Activated naive CD4-positive, alpha-beta T cell treated with anti-CD3 and anti-CD28 coated beads, Interleukin-2, amount 50 U/mL, for 16 hours (primary cell): ENCODE measurements around the gene ITSN1.

Experiments used
- DNase-seq: peaks from one replicate; pipeline ENCODE4 v3.0.0-alpha.2; 2020

ITSN1 gene

DNA sequence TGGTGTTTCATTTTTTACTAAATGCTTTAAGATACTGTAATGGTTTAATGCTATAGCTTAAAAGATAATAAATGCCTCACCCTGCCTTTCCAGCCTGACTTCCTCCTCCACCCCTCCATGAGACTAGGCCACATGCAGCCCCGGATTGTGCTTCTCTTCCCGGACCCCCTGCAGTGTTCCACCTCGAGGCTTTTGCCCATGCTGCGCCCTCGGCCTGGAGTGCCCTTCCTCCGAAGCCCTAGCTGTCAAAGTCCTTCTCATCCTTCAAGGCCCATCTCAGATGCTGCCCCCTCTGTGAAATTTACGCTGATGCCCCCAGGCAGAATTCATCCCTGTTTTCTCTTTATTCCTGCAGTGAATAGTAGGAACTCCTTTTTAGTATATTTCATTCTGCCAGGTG, 174.8 kb downstream of the ITSN1 start:
- no peak for DNase-seq

DNA sequence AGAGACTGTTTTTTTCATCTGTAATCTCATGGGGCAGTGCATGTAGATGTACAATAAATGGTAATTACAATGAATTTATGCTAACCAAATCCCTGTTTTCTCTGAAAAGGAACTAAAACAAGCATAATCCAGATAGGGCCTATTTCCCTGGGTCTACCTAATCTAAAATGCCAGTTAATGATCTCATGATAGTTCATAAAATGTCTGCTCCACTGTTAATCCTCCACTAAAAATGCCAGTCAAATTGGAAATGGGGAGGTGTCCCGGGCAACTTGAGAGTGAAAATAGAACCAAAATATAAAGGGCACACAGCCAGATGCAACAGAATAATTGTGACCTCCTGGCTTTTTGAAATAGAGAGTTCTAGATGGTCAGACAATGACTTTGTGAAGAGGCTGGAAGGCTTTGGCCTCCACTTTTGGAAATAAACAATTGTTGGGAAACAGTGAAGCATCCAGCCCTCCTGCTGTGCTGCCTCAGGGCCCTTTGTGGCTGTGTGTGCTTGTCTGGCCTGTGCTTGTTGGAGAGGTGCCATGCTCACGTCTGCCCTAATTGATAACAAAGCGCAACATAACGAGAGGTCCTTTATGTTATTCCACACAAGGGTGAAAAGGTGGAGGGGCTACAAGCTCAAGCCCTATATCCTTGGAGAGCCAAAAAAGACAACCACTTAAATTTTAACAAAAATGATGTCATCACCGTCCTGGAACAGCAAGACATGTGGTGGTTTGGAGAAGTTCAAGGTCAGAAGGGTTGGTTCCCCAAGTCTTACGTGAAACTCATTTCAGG, 175.6 kb downstream of the ITSN1 start:
- no peak for DNase-seq

DNA sequence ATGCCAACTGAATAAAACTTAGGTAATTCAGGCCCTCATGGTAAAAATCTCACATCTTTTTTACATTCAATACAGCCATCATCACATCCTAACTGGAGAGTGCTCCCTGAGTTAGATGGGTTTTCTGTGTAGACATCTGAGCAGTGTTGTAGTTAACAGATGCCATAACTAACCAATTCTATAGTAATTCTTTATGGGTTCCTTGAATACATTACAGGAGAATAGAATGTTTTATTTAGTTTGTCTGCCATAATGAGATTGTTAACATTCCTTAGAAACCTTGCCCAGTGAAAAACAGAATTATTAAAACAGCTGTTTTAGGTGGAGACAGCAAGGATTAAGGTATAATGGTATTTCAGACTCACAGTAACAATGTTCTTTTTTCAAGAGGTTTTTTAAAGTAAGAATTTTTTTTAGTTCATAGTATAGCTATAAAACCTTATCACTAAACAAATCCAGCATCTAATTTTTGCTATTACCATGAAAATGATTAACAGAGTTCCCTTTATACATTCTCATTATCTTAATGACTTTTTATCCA, 178.0 kb downstream of the ITSN1 start:
- no peak for DNase-seq

DNA sequence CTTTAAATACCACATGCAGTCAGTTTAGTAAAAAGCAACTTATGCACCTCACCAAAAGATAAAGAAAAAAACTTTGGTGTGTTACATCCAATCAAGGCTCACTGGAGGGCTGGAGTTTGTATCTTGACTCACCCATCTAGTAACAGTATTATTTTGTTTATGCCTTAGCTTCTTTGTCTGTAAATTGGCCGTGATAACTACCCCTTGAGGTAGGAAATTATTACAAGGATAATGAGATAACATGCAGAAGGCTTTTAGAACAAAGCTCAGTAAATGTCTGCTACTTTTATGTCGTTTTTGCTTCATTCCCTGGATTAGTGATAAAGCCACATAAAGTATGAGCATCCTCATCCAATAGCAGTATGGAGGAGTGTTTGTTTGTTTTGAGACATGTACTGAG, 178.5 kb downstream of the ITSN1 start:
- no peak for DNase-seq

DNA sequence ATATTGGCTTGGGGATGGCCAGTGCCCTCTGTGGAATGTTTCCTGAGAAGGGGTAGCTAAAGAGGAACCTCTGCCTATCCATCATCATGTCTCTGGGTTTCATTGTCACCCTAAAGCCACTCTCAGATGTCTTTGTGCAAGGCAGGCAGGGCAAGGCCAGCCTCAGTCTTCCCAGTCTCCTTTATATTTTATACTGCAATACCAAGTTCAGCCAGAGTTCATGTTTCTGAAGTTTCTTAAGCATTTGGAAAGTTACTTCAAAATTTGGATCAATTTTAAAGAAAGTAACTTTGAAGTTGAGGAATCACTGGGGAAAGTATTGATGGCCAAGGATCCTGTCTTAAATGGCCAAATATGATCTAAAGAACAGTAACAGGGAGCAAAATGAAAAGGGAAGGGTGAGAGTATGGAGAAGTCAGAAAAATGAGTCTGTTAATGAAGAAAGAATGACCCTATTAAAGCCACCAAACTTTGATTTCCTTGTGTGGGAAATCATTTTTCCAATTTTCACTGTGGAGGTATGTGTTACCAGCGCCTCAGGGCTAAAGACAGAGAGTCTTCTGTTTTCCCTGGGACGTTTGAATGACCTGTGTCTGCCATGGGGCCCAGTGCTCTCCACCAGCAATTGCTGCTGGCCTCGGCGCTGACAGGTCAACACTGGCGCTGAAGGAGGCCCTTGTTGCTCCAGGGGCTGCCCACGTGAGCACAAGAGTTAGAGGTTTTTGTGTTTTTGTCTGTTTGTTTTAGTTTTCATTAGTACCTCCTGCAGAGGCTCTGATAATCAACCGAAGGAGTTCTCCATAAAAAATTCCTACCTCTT, 179.4 kb downstream of the ITSN1 start:
- no peak for DNase-seq

DNA sequence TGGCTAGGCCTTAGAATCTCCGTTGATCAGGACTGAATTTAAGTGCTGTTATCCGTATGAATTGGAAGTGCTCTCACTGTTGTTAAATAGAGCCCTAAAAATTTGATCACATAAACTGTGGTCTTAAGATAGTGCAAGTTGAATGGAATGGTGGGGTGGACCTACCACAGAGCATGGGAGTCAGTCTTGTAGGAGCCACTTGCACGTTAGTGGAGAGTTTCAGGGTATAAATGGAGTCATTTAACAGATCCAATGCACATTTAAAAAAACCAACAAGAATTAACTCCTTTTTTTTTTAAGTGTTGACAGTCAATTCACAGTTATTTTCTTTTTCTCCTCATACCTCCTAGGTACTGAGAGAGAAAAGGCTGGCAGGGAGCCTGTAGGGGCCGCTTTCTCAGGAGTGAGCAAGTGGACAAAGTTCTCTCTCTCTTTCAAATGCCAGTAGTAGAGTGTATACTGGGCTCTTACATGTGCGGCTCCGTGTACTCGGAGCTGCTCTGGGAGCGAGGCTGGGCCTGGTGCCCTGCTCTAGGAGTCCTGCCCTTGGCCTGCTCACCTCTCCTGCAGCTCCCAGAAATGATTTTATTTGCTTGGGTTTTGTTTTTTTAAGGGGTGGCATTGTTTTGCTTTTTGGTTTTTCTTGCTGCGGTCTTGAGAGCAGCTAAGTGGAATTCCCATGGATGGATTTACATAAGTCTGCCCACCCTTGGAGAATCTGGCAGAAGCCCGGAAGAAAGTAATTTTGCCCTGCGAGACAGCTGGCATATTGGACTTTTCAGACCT, 182.0 kb downstream of the ITSN1 start:
- DNase-seq, result no peak

DNA sequence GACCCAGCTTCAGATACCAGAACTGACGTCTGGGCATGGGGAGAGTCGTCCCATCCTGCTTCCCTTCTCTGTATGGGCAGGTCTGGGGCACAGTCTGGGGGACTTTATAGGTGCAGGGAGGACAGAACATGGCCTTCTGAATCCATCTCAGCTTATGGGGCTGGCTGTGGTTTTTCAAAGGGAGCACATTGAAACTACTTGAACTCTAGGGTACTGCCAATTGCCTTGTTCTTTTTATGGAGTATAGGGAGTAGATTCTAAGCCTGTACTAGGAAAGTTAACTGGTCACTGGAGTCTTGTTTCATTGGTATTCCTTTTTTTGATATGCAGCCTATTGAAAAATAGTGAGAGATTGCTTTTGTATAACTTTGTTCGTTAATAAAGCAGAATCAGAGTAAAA, 183.1 kb downstream of the ITSN1 start:
- no peak for DNase-seq

DNA sequence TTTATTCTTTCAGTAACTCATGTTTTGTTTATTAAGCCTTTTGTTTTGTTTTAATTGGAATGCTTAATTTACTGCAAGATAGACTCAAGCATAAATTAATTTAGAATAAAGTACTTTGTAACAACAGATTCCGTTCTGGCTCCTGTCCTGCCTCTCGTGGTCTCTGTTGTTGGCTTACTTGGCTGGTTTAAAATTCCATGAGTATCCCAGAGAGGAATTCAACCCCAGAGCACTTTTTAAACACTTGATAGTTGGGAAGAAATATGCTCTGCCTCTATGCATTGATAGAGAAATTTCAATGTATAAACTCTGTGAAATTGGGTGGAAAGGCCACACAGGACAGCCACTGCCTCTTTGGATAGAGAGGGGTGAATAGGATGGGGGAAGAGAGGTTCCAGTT, 183.6 kb downstream of the ITSN1 start:
- DNase-seq, result no peak

DNA sequence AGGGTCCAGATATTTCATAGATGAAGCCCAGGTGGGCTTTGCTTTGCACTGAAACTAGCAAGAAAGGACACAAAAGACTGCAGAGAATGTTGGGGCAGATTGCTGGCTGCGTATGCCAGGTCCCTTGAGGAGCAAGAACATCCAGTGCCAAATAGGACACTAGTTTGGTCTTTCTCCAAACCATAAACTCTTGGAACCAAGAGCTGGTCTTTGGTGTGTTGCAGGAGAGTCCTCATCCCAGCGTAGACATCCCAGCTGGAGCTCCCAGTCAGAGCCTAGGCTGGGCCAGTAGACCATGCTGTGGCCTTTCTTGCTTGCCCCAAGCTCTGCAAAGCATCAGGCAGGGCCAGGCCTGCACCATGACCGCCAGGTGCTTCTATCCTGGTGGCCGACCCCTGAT, 185.8 kb downstream of the ITSN1 start:
- no peak for DNase-seq

DNA sequence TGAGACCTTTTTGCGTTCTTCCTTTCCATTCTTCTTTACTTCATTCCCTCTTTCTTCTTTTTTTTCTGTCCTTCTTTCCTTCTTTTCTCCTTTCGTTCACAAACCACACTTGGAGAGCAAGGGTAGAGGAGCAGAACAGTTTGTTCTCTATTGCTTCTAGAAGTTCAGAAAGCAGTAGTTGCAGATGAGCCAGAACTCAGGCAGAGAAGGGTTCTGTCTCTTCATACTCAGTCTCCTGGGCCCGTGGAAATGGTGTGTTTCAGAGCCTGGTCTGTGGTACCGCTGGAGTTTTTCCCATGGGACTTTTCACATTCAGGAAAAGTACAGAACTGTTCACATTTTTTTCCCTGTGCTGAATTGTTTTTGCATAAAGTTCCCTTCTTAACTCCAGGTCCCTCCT, 186.3 kb downstream of the ITSN1 start:
- no peak for DNase-seq

DNA sequence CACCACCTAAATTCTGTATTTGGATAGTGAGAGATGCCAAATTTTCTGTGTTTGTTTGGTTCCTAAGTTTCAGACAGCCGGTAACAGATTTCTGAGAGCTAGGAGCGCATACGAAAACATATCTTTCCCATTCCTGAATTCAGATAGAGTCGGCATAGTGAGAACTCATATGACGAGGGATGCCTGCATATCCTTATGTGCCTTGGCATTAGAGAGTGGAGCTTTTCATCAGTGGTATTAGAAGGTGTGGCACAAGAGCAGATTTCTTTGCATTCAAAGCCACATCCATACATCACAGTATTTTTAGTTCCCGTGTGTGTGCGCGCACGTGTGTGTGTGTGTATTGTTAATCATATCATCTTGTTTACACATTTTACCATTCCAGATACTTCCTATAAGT, 187.5 kb downstream of the ITSN1 start:
- no peak for DNase-seq

DNA sequence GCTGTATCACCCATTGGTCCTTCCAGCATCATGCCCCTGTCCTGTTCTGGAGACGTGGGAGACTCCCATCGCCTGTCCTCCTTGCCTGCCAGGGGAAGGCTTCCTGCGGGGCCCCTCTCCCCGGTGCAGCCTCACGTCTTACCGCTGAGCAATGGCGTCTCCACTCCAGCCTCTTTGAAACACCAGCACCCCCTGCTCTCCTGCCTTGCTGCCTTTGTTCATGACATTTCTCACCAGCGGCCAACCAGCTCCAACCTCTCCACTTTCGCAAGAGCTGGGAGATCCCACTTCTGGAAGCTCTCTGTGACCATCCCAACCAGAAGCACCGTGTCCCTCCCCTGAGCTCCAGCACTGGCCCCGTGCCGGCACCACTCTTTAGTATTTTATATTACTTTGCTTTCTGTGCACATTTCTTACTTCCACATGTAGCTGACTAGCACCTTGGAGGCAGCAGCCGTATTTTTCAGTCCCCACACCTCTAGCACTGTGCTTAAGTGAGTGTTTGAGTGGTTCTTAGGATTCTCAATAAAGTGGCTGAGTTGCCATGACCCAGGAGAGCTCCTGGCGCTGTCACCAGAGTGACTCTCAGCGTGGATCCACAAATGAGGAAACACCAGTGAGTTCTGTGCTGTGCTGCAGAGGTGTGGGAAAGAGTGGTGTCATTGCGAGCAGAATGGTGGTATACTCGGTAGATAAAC, 189.8 kb downstream of the ITSN1 start:
- no peak for DNase-seq

DNA sequence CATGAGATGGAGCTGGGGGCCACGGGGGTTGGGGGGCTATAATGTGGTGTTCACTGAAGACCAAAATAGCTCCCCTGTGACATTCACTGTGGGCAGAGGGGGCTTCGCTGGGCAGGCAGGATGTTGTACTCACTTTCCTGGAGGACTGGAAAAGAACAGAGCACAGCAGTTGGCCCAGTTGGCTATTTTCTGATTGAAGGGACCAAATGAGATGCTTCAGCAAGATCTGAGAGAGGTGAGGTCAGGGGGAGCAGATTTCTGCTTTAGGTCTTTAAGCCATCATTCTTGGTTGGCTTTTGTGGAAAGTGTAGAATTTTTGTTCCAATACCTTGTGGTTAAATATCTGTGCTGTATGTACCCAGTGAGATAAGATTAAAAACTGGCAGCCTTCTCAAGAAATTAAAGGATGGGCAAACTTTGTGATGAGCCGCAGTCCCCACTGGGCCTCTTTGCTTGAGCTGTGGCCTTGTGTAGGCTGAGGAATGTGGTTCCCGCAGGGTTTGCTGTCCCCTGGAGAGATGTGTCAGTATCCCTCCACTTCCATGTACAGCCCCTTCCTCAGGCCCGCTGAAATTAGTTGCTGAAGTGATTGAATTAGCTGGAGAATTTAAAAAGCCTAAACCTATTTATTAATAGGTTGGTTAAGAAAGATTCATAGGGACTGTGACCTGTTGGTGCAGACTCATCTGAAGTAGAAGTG, 192.7 kb downstream of the ITSN1 start:
- DNase-seq, result no peak

DNA sequence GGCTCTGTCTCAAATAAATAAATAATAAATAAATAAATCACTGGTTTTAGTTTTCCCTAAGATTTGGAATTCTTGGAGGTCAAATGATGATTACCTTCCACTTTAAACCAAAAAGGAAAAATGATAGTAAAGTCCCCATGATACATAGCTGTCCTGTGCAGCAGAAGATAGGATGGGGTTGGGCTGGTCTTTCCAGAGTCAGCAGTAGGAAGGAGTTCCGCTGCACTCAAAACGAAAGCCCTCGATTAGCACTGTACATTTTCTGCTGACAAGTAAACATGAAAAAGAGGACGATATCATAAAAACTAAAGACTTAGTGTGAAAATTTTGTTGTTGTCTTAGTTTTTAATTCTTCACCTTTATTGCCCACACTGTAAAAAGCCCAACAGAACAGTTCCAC, 193.6 kb downstream of the ITSN1 start:
- no peak for DNase-seq

DNA sequence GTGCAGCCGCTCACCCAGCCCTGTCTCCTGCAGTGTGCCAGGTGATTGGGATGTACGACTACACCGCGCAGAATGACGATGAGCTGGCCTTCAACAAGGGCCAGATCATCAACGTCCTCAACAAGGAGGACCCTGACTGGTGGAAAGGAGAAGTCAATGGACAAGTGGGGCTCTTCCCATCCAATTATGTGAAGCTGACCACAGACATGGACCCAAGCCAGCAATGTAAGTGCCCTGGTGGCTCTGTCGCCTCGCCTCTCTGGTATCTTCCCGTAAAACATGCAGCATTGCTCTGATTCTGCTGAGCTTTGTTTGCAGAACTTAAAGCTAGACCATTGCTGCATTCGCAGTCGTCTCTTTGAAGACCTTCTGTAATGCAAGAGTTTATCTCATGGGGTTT, 194.1 kb downstream of the ITSN1 start:
- DNase-seq, result no peak

DNA sequence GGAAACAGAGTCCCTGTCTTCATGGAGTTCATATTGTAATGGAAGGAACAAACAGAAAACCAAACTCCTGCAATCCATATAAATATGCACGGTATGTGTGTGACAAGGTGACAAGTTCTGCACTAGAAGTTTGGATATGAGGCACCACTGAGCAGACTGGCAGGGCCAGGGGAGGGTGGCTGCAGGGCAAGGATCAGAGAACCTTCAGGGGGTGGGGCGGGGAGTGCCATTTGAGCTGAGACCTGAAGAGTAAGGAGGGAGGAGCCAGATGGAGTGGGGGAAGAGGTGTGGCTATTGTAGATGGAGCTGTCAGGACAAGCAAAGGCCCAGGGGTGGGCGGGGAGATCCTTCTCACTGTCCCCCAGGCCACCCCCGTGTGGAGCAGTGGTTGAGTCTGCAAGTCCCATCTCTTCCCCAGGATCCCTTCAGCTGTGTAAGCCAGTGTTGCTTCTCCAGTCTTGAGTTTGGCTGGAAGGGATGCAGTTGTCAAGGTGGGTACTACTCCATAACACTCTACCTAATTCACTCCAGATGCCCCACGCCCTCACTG, 196.9 kb downstream of the ITSN1 start:
- no peak for DNase-seq

DNA sequence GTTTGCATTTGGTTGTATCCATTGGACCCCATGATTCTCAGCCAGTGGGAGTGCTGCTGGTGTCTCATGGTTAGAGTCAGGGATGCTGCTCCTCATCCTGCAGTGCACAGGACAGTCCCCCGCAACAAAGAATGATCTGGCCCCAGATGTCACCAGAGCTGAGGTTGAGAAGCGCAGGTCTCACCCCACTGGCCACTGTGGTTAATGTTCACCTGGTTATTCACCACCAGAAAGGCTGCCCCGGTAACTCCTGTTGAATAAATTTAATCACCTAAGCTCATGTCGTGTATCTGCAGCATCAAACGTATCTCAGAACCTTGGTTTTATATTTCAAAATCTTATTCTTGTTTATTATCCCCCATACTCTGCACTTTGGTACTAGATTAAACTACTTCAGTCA, 197.5 kb downstream of the ITSN1 start:
- no peak for DNase-seq

DNA sequence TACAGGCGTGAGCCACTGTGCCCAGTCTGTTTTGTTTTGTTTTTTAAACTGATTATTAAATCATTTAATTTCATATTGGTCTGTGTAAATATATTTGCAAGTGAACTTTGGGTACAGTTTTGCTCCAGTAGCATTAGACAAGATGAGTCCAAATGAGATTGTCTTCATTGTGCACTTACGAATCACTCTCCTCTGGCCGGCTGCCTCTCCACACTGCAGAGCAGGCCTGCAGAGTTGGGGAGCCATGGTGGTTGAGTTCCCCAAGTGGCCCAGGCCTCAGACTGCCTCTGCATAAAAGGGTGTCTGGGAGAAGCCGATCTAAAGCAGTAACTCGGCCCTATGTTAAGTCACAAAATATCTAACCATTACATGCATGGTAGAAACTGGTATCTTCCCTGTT, 198.5 kb downstream of the ITSN1 start:
- no peak for DNase-seq

DNA sequence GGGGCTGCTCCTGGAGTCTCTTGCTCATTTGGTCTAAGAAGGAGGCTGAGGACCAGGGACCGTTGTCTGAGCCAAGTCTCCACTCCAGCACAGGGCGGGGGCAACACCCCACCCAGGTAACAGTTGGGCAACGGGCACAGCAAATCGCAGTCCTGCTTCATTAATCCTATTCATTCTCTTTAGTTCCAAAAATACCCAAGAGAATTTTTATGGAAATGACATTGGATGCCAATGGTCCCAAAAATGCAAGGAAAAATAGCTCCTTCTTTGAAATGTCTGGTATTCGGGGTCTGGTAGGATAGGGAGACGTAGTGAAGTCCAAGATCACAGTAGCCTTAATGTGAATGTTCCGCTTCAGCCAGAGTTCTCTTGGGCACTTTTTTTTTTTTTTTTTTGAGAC, 199.3 kb downstream of the ITSN1 start:
- DNase-seq, result no peak

DNA sequence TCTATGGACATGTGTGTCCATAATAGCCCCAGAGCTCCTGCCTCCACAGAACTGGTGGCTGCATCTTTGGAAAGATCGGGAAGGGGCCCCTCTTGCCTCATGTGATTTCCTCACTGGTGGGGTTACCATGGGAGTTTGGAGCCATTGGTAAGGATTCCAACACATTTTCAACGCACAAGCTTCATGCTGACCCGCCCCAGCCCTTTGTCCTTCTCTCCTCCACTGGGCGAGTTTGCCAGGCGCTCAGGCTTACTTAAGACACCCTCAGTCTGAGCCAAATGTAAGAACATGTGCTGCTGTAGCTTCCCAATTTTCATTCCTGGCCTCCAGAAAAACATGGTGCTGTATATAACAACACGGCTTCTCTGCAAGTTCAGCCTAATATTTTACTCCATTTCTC, 200.9 kb downstream of the ITSN1 start:
- DNase-seq, result no peak

DNA sequence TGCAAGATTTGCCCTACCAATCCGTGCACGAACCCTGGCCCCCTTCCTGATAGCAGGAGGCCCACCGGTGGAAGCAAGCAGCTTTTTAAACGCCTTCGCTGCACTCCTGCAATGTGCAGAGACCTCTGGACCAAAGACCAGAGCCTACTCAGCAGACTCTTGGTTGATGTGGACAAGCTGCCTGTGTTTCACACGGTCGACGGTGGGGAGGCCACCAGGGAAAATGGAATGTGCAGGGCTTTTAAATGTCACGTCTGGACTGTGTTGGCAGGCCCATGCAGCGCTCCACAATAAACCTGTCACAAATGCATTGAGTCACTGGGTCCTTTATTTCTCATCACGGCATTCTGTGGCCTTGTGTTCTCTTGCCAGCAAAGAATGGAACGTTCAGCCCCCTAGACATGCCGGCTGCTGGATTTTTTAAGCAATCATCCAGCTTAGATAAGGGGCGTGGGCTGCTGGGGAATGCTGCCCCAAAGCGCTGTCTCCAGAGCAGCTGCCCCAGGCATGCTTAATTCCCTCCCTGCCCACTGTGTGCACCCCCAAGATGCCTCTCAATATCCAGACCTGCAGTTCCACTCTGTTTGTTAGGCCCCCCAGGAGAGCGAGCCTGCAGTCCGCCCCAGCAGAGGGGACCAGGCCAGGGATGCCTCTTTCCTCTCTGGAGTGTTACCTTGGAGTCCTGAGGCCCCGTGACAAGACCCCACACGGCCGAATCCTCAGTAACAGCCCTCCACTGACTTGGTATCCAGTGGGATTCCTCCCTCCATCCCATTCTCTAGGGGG, 202.0 kb downstream of the ITSN1 start:
- no peak for DNase-seq
